ENCODE measurements around the gene EDN1. TPM values are rescaled to one million over a fixed set of nuclear protein-coding genes. Genes with fewer than 3 reads are reported as not detected.
A peak's percentile ranks its signal among the peaks of the same experiment; 100 is the strongest.
"Not testable (repeated sequence)": the region's sequence is repeated elsewhere in the genome, so short reads cannot be mapped to it uniquely, and the experiment has no call there.

Gene EDN1
- total and polyA plus RNA-seq, 2 experiments from 2014 or later, result 1.8 to 4.1 TPM

DNA sequence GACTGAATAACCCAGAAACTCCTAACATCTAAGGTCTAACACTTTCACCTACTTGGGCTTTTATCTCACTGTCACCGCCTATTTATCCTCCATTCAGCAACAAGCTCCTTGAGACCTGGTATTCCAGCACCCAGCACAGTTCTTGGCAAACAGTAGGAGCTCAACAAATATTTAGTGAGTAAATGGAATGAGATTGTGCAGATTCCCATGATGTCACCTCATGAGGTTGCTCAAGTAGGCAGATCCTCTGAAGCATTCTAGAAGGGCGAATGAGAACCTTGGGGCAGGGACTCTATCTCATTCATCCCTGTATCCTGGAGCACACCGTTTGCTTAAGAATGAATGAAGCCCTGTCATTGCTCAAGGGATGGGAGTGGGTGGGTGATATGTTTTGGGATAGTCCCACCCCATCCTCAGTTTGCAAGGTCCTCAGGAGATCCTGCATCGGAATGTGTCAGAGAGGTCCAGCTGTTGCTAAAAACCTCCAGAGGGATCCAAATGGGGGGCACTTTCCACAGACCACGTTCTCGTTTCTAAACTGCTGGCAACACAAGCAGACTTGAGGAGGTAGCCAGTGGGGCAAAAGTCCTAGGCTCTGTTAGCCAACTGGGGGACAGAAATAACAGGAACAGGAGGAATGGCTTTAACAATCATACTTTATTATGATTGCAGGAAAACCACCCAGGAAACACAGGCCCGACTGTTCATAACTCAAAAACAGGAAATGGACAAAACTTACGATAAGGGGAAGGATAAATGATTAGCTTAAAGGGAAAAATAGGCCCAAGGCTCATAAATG is 42.0 kb downstream of the EDN1 start:
- Histone ChIP-seq H4K20me1 (ENCODE audit: insufficient read depth) (no peaks in the 10 kb centered on the region), H3K79me2 (ENCODE audit: insufficient read depth) (no peaks in the 10 kb centered on the region), H2AFZ (no peak overlapping the region), H3K27me3 (replicated peaks; ENCODE audit: insufficient read depth) (no peaks in the 10 kb centered on the region), H3K4me2 (ENCODE audit: unreplicated experiment) (no peak overlapping the region), H3K27ac (no peak overlapping the region), H3K36me3 (ENCODE audit: low read depth) (no peaks in the 10 kb centered on the region), H3K4me3 (no peak overlapping the region), H3K9me3 (ENCODE audit: low read depth) (no peaks in the 10 kb centered on the region), H3K9ac (no peak overlapping the region), H3K9me2 (ENCODE audit: insufficient read depth) (no peaks in the 10 kb centered on the region), H3F3A (ENCODE audit: insufficient read depth) (no peaks in the 10 kb centered on the region), H3K4me1 (ENCODE audit: insufficient read depth) (peaks cover 8% of the 10 kb centered on the region)
- 89 to 91% methylated on average over 8 of the region's 8 CpGs for whole genome bisulfite sequencing, 2 experiments (ENCODE audit: low coverage in 1 of 2, low lambda C conversion rate in 2 of 2, missing lambda C conversion rate in 2 of 2)
- TF ChIP-seq EZH2phosphoT487 (IDR thresholded peaks at IDR 0.05; ENCODE audit: insufficient read depth, low read depth), result no peak
- TF ChIP-seq EZH2 (IDR thresholded peaks at IDR 0.05; ENCODE audit: insufficient read depth, poor library complexity, severe bottlenecking), result no peak
- in situ Hi-C loops (cut with MboI), result no loop called here
- DNase-seq, result peak; percentile 59

DNA sequence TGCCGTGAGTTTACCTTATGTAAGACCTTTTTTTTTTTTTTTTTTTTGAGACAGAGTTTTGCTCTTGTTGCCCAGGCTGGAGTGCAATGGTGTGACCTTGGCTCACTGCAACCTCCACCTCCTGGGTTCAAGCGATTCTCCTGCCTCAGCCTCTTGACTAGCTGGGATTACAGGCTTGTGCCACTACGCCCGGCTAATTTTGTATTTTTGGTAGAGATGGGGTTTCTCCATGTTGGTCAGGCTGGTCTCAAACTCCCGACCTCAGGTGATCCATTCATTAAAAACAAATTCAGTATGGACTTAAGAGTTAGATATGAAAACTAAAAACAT is 42.6 kb downstream of the EDN1 start:
- H3K9me2 ChIP-seq (ENCODE audit: insufficient read depth); H3K4me2 ChIP-seq (ENCODE audit: unreplicated experiment); H3K4me3 ChIP-seq; H3F3A ChIP-seq (ENCODE audit: insufficient read depth); H3K4me1 ChIP-seq (ENCODE audit: insufficient read depth); H2AFZ ChIP-seq; H3K27ac ChIP-seq; H4K20me1 ChIP-seq (ENCODE audit: insufficient read depth); in situ Hi-C loops (cut with MboI); H3K27me3 ChIP-seq (replicated peaks; ENCODE audit: insufficient read depth); H3K36me3 ChIP-seq (ENCODE audit: low read depth); DNase-seq; H3K9ac ChIP-seq; H3K9me3 ChIP-seq (ENCODE audit: low read depth); H3K79me2 ChIP-seq (ENCODE audit: insufficient read depth): not testable (repeated sequence)
- 85 to 91% methylated on average over 5 of the region's 5 CpGs for WGBS, 2 experiments (ENCODE audit: low coverage in 1 of 2, low lambda C conversion rate in 2 of 2, missing lambda C conversion rate in 2 of 2)

DNA sequence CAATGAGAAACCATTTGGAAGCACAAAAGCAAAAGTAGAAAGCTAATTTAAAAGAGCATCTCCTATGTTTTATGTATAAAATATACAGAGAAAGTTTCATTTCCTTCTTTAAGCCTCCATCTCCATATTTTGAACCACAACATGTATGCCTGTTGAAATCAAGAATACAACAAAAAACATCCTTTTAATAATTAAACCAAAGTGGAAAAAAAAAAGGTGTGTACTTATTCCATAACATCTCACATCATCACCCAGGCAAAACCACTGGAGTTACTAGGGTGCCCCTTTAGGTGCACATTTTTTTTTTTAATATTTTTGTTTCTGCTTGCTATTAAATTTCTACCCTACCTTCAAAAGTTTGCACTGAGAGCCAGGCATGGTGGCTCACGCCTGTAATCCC is 43.0 kb downstream of the EDN1 start:
- Histone ChIP-seq H3K27ac (no peak overlapping the region), H3K79me2 (ENCODE audit: insufficient read depth) (no peaks in the 10 kb centered on the region), H3K9me2 (ENCODE audit: insufficient read depth) (no peaks in the 10 kb centered on the region), H3K27me3 (replicated peaks; ENCODE audit: insufficient read depth) (no peaks in the 10 kb centered on the region), H3K36me3 (ENCODE audit: low read depth) (no peaks in the 10 kb centered on the region), H3K9me3 (ENCODE audit: low read depth) (no peaks in the 10 kb centered on the region), H3K4me3 (no peak overlapping the region), H2AFZ (no peak overlapping the region), H3K4me1 (ENCODE audit: insufficient read depth) (no peaks in the 10 kb centered on the region), H3K9ac (no peak overlapping the region), H4K20me1 (ENCODE audit: insufficient read depth) (no peaks in the 10 kb centered on the region), H3K4me2 (ENCODE audit: unreplicated experiment) (no peak overlapping the region), H3F3A (ENCODE audit: insufficient read depth) (no peaks in the 10 kb centered on the region)
- no peak for TF ChIP-seq EZH2 (IDR thresholded peaks at IDR 0.05; ENCODE audit: insufficient read depth, poor library complexity, severe bottlenecking)
- no peak for TF ChIP-seq EZH2phosphoT487 (IDR thresholded peaks at IDR 0.05; ENCODE audit: insufficient read depth, low read depth)
- no peak for DNase-seq
- in situ Hi-C loops (cut with MboI), result no loop called here
- 91 to 97% methylated on average over 1 of the region's 1 CpG for WGBS, 2 experiments (ENCODE audit: low coverage in 1 of 2, low lambda C conversion rate in 2 of 2, missing lambda C conversion rate in 2 of 2)

DNA sequence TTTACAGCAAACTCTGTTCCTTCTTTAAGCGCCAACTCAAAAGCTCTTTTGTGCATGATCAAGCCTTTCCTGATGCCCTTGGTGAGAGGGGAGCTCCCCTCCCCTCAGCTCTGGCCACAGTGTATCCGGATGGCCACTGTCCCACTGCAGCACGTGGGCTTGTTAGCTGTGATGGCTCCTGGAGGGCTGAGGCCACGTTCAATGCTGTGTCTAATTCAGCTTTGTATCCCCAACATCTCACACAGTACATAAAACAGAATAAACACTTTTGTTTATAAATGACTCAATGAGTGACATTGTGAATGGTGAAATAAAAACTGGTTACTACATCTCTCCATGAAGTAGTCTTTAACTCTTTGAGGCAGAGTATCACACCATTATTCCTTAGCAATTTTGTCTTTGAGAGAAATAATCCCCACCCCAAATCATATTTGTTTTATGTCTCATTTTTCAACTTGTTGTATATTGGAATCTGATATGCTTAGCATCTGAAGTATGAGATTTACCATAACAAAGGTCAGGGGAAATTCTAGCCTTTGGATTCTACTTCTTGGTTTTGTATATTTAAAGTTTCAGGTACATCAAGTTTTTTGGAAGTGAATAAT is 44.5 kb downstream of the EDN1 start:
- H3K36me3 ChIP-seq (ENCODE audit: low read depth), result no peaks in the 10 kb centered on the region
- DNase-seq, result no peak

More for the DNA sequence above, 44.5 kb downstream of the EDN1 start:
- no peak overlapping the region for H3K9ac ChIP-seq
- H3K9me2 ChIP-seq (ENCODE audit: insufficient read depth), result no peaks in the 10 kb centered on the region
- no peak overlapping the region for H2AFZ ChIP-seq
- no peaks in the 10 kb centered on the region for H3K9me3 ChIP-seq (ENCODE audit: low read depth)
- H3K4me2 ChIP-seq (ENCODE audit: unreplicated experiment), result no peak overlapping the region
- WGBS, 2 experiments (ENCODE audit: low coverage in 1 of 2, low lambda C conversion rate in 2 of 2, missing lambda C conversion rate in 2 of 2), result 70 to 76% methylated on average over 4 of the region's 4 CpGs
- H3K27me3 ChIP-seq (replicated peaks; ENCODE audit: insufficient read depth), result no peaks in the 10 kb centered on the region
- H3K79me2 ChIP-seq (ENCODE audit: insufficient read depth), result no peaks in the 10 kb centered on the region
- no peak for TF ChIP-seq EZH2 (IDR thresholded peaks at IDR 0.05; ENCODE audit: insufficient read depth, poor library complexity, severe bottlenecking)
- no peak for TF ChIP-seq EZH2phosphoT487 (IDR thresholded peaks at IDR 0.05; ENCODE audit: insufficient read depth, low read depth)
- H3K4me1 ChIP-seq (ENCODE audit: insufficient read depth), result no peaks in the 10 kb centered on the region
- in situ Hi-C loops (cut with MboI), result no loop called here
- no peak overlapping the region for H3K4me3 ChIP-seq
- no peaks in the 10 kb centered on the region for H3F3A ChIP-seq (ENCODE audit: insufficient read depth)
- no peaks in the 10 kb centered on the region for H4K20me1 ChIP-seq (ENCODE audit: insufficient read depth)
- no peak overlapping the region for H3K27ac ChIP-seq

Measured in GM23248 (cell line).